Naive thymus-derived CD4-positive, alpha-beta T cell (primary cell): ENCODE results near the gene ARSA. TPM values are rescaled to one million over a fixed set of nuclear protein-coding genes. Genes with fewer than 3 reads are reported as not detected.
A peak's percentile ranks its signal among the peaks of the same experiment; 100 is the strongest.
"Not testable (repeated sequence)": the region's sequence is repeated elsewhere in the genome, so short reads cannot be mapped to it uniquely, and the experiment has no call there.

ENCODE experiments used
- ATAC-seq: fragments of 150-1000 bp; cut with Tn5 transposase; 2 replicates; pipeline ENCODE4 v1.10.0; 2021; ENCODE audit warnings: mild to moderate bottlenecking, moderate library complexity
- CTCF ChIA-PET: fragments of 350-600 bp; sonication (Branson Sonifier 250); formaldehyde crosslinking; loops from one replicate; lab custom pipeline; 2021; ENCODE audit warnings: antibody characterized with exemption; lab: Charles Lee
- POLR2A ChIA-PET: fragments of 350-600 bp; sonication (Branson Sonifier 250); formaldehyde crosslinking; loops from one replicate; lab custom pipeline; 2021; ENCODE audit warnings: antibody characterized with exemption, inconsistent platforms; lab: Charles Lee
- DNase-seq, 9 donors: peaks; one replicate each; pipeline versions ENCODE4 v3.0.0 to v3.0.0-alpha.2; 2020 to 2022; ENCODE audit warnings: mixed read lengths in 1 of 9
- H3K27ac ChIP-seq: one replicate; pipeline ENCODE4 v1.7.0; 2013; ENCODE audit warnings: mild to moderate bottlenecking, low read depth, low read length, moderate library complexity
- H3K27me3 ChIP-seq, 2 donors: one replicate each; pipeline ENCODE4 v1.7.0; 2013; ENCODE audit warnings: low read length in 2 of 2, mild to moderate bottlenecking in 2 of 2, moderate library complexity in 2 of 2; ENCODE audit not compliant: control insufficient read depth in 2 of 2, insufficient read depth in 2 of 2
- H3K36me3 ChIP-seq, 3 experiments: 1 replicate in 2 of 3; 2 replicates in 1 of 3; pipeline ENCODE4 v1.7.0; 2013; ENCODE audit warnings: low read length in 3 of 3, mild to moderate bottlenecking in 3 of 3, moderate library complexity in 1 of 3; ENCODE audit not compliant: insufficient read depth in 3 of 3, control insufficient read depth in 2 of 3
- H3K4me1 ChIP-seq, 2 donors: one replicate each; pipeline ENCODE4 v1.7.0; 2013; ENCODE audit warnings: low read length in 2 of 2, mild to moderate bottlenecking in 2 of 2, moderate library complexity in 1 of 2; ENCODE audit not compliant: control insufficient read depth in 2 of 2, insufficient read depth in 2 of 2
- H3K4me3 ChIP-seq: 2 replicates; pipeline ENCODE4 v1.7.0; 2013; ENCODE audit warnings: mild to moderate bottlenecking, low read length
- H3K9me3 ChIP-seq, 3 experiments: 1 replicate in 2 of 3; 2 replicates in 1 of 3; pipeline ENCODE4 v1.7.0; 2013; ENCODE audit warnings: low read length in 3 of 3; ENCODE audit not compliant: control insufficient read depth in 2 of 3
- H3K27ac Mint-ChIP-seq, 9 donors: one replicate each; pipeline ENCODE4 v1.8.0; 2020 to 2022; ENCODE audit warnings: mixed read lengths in 9 of 9, mild to moderate bottlenecking in 8 of 9, moderate library complexity in 5 of 9, inconsistent platforms in 2 of 9
- H3K27me3 Mint-ChIP-seq, 5 donors: one replicate each; pipeline ENCODE4 v1.8.0; 2021 to 2022; ENCODE audit warnings: mixed read lengths in 5 of 5, mild to moderate bottlenecking in 1 of 5
- H3K36me3 Mint-ChIP-seq, 5 donors: one replicate each; pipeline ENCODE4 v1.8.0; 2020 to 2022; ENCODE audit warnings: mixed read lengths in 5 of 5, mild to moderate bottlenecking in 3 of 5, inconsistent platforms in 1 of 5
- H3K4me1 Mint-ChIP-seq, 7 donors: one replicate each; pipeline ENCODE4 v1.8.0; 2020 to 2022; ENCODE audit warnings: mixed read lengths in 7 of 7, mild to moderate bottlenecking in 3 of 7, inconsistent platforms in 1 of 7
- H3K4me3 Mint-ChIP-seq, 10 donors: one replicate each; pipeline ENCODE4 v1.8.0; 2020 to 2022; ENCODE audit warnings: mild to moderate bottlenecking in 10 of 10, mixed read lengths in 10 of 10, moderate library complexity in 6 of 10, inconsistent platforms in 2 of 10
- H3K9me3 Mint-ChIP-seq, 11 donors: one replicate each; pipeline ENCODE4 v1.8.0; 2020 to 2022; ENCODE audit warnings: mixed read lengths in 11 of 11, mild to moderate bottlenecking in 4 of 11, inconsistent platforms in 1 of 11, moderate library complexity in 1 of 11
- intact Hi-C, 2 donors: fragments of 100-400 bp; cut with micrococcal nuclease; formaldehyde crosslinking; loops; one replicate each; pipeline ENCODE4 v1.15.1; 2023
- polyA plus RNA-seq, 2 donors: library from polyadenylated mRNA; unstranded; fragments of 300-500 nt; fragmentation: Illumina TruSeq; gene quantifications; one replicate each; pipeline ENCODE4 v1.2.3, GENCODE V29; 2021
- total RNA-seq, 6 experiments: library from RNA in 5 of 6; stranded (reverse) in 5 of 6; gene quantifications; 1 replicate in 5 of 6; 2 replicates in 1 of 6; pipeline ENCODE4 v1.2.3 and lab custom pipeline; 2021 to 2026

The ARSA gene
- total and polyA plus RNA-seq, 7 experiments from 2014 or later, result 7.1 to 96.3 (median 64.3) TPM

DNA sequence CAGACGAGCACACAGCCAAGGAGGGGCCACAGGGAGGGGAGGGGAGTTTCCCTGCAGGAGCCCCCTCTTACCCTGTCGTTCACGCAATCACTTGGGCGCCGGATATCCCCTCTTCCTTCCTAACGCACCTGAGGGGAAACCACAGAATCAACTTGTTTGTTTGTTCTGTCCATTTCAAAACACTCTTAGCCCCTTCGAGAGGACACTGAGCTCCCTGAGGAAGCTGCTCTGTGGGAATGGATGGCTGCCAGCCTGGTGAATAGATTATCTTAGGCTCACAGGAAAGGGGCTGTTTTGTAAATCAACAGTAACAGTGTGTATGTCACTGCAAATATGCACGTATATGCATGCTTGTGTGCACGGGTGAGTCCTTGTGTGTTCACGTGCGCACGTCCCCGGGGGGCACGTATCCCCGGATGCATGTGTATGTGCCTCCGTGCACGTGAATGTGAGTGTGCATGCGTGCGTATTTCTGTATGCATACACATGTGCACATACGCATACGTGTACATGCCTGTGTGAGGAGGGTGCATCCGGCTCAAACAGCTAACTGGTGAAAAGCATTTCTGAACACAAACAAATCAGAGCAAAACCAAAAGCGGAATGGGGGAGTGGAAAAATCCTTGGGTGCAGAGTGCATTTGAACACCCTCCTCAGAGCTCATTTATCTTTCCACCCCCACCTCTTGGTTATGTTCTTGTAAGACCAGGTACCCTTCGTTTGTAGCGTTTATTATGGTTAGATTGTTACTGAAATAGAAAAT lies 7.2 kb downstream of the ARSA start:
- ATAC-seq, result peak; percentile 88

DNA sequence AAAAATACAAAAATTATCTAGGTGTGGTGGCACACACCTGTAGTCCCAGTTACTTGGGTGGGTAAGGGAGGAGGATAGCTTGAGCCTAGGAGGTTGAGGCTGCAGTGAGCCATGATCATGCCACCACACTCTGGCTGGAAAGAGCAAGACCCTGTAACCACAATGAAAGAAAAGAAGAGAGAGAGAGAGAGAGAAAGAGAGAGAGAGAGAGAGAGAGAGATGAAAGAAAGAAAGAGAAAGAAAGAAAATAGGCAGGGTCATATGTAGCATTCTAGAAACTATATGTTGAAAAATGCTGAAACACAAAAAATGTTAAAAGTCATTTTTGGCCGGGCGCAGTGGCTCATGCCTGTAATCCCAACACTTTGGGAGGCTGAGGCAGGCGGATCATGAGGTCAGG lies 13.7 kb downstream of the ARSA start:
- peaks cover 0 to 12% (median 3%) of the 10 kb centered on the region in 7 donors for H3K4me1 Mint-ChIP-seq
- H3K27ac ChIP-seq, H3K27me3 ChIP-seq, H3K9me3 ChIP-seq, H3K36me3 ChIP-seq, H3K36me3 Mint-ChIP-seq, intact Hi-C loops, H3K9me3 Mint-ChIP-seq, POLR2A ChIA-PET, H3K4me1 ChIP-seq, ATAC-seq, DNase-seq, H3K27ac Mint-ChIP-seq, CTCF ChIA-PET, H3K4me3 ChIP-seq: not testable (repeated sequence)
- peak overlapping the region in 1 of 10 donors; percentile 6 for H3K4me3 Mint-ChIP-seq
- peaks cover 0 to 22% (median 10%) of the 10 kb centered on the region in 5 donors for H3K27me3 Mint-ChIP-seq

More for the DNA sequence above, 7.2 kb downstream of the ARSA start:
- H3K36me3 ChIP-seq, result peaks cover 0 to 11% (median 0%) of the 10 kb centered on the region in 3 experiments
- H3K27ac ChIP-seq, result peak overlapping the region; percentile 93
- CTCF ChIA-PET, result interaction anchor here (0.6 to 1.9 kb wide), 33 partner anchors 10 to 427 kb away, joined by 3 to 27 read pairs (median 4); partner anchors contain the start of genes CHKB, HDAC10, KLHDC7B and LMF2
- peak; percentile 61 to 95 (median 88) for DNase-seq
- H3K36me3 Mint-ChIP-seq, result peaks cover 0 to 4% (median 0%) of the 10 kb centered on the region in 5 donors
- peak overlapping the region; percentile 68 for H3K4me3 ChIP-seq
- no peaks in the 10 kb centered on the region for H3K27me3 ChIP-seq
- H3K4me1 Mint-ChIP-seq, result peaks cover 10 to 40% (median 33%) of the 10 kb centered on the region in 7 donors
- no peaks in the 10 kb centered on the region for H3K27me3 Mint-ChIP-seq
- no peaks in the 10 kb centered on the region for H3K9me3 ChIP-seq
- POLR2A ChIA-PET, result interaction anchor here (0.5 to 4.8 kb wide), 46 partner anchors 9 to 658 kb away, joined by 3 to 91 read pairs (median 4); partner anchors contain the start of genes CHKB, HDAC10, KLHDC7B and LMF2
- peaks cover 17 to 27% of the 10 kb centered on the region in 2 donors for H3K4me1 ChIP-seq
- H3K4me3 Mint-ChIP-seq, result peak overlapping the region; percentile 81 to 97 (median 93)
- peak overlapping the region; percentile 93 to 100 (median 99) for H3K27ac Mint-ChIP-seq
- intact Hi-C loops, result loop anchor here (1.0 to 5.0 kb wide), 25 partner anchors 38 to 471 kb away; partner anchors contain the start of genes CHKB (in 2 of the 2), MAPK11 (in 2 of the 2), NCAPH2 (in 2 of the 2) and DENND6B (in 1 of the 2)
- no peaks in the 10 kb centered on the region for H3K9me3 Mint-ChIP-seq

DNA sequence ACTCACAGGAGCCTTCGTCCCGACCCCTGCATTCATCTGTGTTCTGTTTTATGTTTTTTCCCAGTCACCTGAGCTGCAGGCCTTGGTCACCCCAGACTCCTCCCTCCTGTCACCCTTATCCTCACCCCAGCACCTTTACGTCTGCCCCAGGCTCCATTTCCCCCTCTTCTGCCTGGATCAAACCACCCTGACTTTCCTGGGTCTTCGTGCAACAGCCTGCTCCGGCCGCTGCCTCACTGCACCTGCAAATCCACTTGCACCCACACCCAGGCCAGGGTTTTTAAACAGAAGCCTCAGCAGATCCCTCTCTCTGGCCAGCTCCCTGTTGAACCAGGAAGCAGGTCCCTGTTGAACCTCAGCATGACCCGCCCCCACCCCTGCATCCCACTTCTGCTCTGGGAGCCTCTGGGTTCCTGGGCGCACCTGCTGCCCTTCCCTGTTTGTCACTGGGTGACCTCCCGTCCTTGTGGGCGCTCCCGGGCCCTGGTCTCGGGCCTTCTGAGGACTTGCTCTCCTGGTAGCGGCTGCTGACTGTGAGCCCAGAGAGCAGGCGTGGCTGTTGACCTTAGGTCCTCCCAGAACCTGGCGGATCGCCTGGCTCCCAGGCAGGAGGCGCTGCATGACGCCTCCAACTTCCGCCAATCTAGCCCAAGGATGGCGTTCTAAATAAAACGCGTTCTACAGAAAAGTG lies 14.5 kb downstream of the ARSA start:
- peaks cover 0 to 10% (median 3%) of the 10 kb centered on the region in 7 donors for H3K4me1 Mint-ChIP-seq
- Histone ChIP-seq H3K9me3 (no peaks in the 10 kb centered on the region), H3K27me3 (no peaks in the 10 kb centered on the region), H3K36me3 (no peaks in the 10 kb centered on the region), H3K4me3 (no peak overlapping the region), H3K27ac (no peak overlapping the region), H3K4me1 (no peaks in the 10 kb centered on the region)
- no peak for DNase-seq
- no peak for ATAC-seq
- peaks cover 0 to 28% (median 10%) of the 10 kb centered on the region in 5 donors for H3K27me3 Mint-ChIP-seq
- peak overlapping the region in 1 of 9 donors; percentile 19 for H3K27ac Mint-ChIP-seq
- no peaks in the 10 kb centered on the region for H3K36me3 Mint-ChIP-seq
- POLR2A ChIA-PET, result interaction anchor here (2.2 kb wide), 1 partner anchor 88 kb away, joined by 5 read pairs; the partner anchor contains the start of gene SCO2
- peaks cover 0 to 1% (median 0%) of the 10 kb centered on the region in 11 donors for H3K9me3 Mint-ChIP-seq
- no peak overlapping the region for H3K4me3 Mint-ChIP-seq
- CTCF ChIA-PET, result interaction anchor here (1.1 kb wide), 1 partner anchor 88 kb away, joined by 3 read pairs; the partner anchor contains the start of gene SCO2
- intact Hi-C loops, result no loop called here

DNA sequence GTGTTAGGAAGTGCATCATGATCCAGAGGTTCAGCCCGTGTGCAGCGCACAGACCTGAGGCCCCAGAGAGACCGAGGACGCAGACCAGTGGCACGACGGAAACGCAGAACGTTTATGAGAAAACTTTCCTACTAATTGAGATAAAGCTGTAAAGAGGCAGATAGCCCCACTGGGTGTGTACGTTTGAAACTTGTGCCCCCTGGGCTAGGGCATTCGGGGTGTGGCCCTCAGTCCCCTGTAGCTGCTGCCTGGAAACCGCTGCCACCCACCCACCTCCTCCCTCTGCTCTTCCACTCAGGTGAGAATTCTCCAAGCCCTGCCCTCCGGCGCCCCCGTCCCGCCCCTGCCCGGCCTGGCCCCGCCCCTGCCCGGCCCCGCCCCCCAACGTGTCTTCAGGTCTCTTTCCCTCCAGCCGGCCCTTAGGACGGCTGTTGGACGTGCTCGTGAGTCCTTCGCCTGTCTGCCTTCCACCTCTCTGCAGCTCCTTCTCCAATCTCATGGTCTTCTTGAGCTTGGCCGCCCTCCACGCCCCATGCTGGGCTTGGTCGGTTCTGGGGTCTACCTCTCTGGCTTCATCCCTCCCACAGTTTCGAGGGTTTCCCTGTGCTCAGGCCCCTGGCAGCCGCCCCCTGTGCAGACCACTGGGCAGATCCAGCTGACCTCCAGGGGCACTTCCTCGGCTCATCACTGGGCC lies 15.3 kb downstream of the ARSA start:
- Histone ChIP-seq H3K9me3 (no peaks in the 10 kb centered on the region), H3K27me3 (no peaks in the 10 kb centered on the region), H3K4me3 (no peak overlapping the region), H3K36me3 (no peaks in the 10 kb centered on the region), H3K4me1 (no peaks in the 10 kb centered on the region), H3K27ac (no peak overlapping the region)
- peak overlapping the region in 1 of 9 donors; percentile 24 for H3K27ac Mint-ChIP-seq
- ChIA-PET POLR2A (interaction anchor here (1.2 to 2.2 kb wide), 2 partner anchors 87 to 105 kb away, joined by 4 to 5 read pairs; partner anchors contain the start of genes LMF2 and SCO2), CTCF (interaction anchor here (0.6 to 1.1 kb wide), 2 partner anchors 63 to 87 kb away, joined by 3 read pairs; partner anchors contain the start of gene SCO2)
- no peaks in the 10 kb centered on the region for H3K36me3 Mint-ChIP-seq
- peaks cover 0 to 10% (median 3%) of the 10 kb centered on the region in 7 donors for H3K4me1 Mint-ChIP-seq
- ATAC-seq, result peak; percentile 60
- no peak for DNase-seq
- intact Hi-C loops, result loop anchor here in 1 of 2 donors (1.0 kb wide), 1 partner anchor 16 kb away; the partner anchor contains the start of gene ARSA
- H3K27me3 Mint-ChIP-seq, result peaks cover 3 to 32% (median 10%) of the 10 kb centered on the region in 5 donors
- no peak overlapping the region for H3K4me3 Mint-ChIP-seq
- peaks cover 0 to 1% (median 0%) of the 10 kb centered on the region in 11 donors for H3K9me3 Mint-ChIP-seq

DNA sequence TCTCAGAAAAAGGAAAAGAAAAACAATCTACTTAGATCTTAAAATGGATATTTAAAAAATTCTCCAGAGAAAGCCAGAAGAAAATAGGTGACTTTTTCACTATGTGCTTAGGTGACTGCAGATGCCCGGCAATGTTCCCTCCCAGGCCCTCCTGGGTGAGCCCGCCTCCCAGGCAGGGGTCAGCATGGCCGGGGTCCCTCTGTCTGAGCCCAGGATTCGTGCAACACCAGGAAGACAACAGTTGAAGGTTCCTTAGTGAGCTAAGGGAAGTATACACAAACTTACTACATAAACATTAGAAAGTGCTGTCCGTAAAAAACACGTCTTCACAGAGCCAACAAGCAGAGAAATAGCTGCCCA lies 15.8 kb downstream of the ARSA start:
- H3K27me3 Mint-ChIP-seq, result peaks cover 8 to 37% (median 15%) of the 10 kb centered on the region in 5 donors
- Histone ChIP-seq H3K36me3 (no peaks in the 10 kb centered on the region), H3K9me3 (no peaks in the 10 kb centered on the region), H3K27me3 (no peaks in the 10 kb centered on the region), H3K4me1 (no peaks in the 10 kb centered on the region), H3K4me3 (no peak overlapping the region), H3K27ac (no peak overlapping the region)
- peaks cover 0 to 10% (median 3%) of the 10 kb centered on the region in 7 donors for H3K4me1 Mint-ChIP-seq
- peak overlapping the region in 1 of 9 donors; percentile 24 for H3K27ac Mint-ChIP-seq
- ATAC-seq (no peak), DNase-seq (no peak)
- peaks cover 0 to 1% (median 0%) of the 10 kb centered on the region in 11 donors for H3K9me3 Mint-ChIP-seq
- intact Hi-C loops, result loop anchor here in 1 of 2 donors (1.0 kb wide), 1 partner anchor 16 kb away; the partner anchor contains the start of gene ARSA
- CTCF ChIA-PET, result interaction anchor here (0.6 kb wide), 1 partner anchor 62 kb away, joined by 3 read pairs; no protein-coding TSS in a partner anchor
- POLR2A ChIA-PET, result interaction anchor here (1.2 to 2.2 kb wide), 2 partner anchors 86 to 105 kb away, joined by 4 to 5 read pairs; partner anchors contain the start of genes LMF2 and SCO2
- H3K36me3 Mint-ChIP-seq, result no peaks in the 10 kb centered on the region
- no peak overlapping the region for H3K4me3 Mint-ChIP-seq
